ENCODE results near the gene LRPPRC. TPM values are rescaled to one million over a fixed set of nuclear protein-coding genes. Genes with fewer than 3 reads are reported as not detected.

Gene LRPPRC
- total RNA-seq, 1 donor from 2014 or later: 120 TPM

- no peaks in the 10 kb centered on the region for H3K9me3 Mint-ChIP-seq
- ChIA-PET POLR2A (no interaction called here), CTCF (no interaction called here)
- no peaks in the 10 kb centered on the region for H3K27me3 Mint-ChIP-seq
- ATAC-seq (ENCODE audit: low read depth) (no peak), DNase-seq (no peak)
- no peak overlapping the region for H3K4me3 Mint-ChIP-seq
- TF ChIP-seq CTCF (IDR thresholded peaks at IDR 0.05): no peak
- H3K27ac Mint-ChIP-seq: no peak overlapping the region
- H3K36me3 Mint-ChIP-seq (ENCODE audit: low read depth): peaks cover 58% of the 10 kb centered on the region
- H3K4me1 Mint-ChIP-seq: no peaks in the 10 kb centered on the region
- intact Hi-C loops (cut with micrococcal nuclease): loop anchor here (5.0 kb wide), 1 partner anchor 38 kb away; no protein-coding TSS in a partner anchor
Measured at GRCh38 chr2:43939695-43940256, 56.0 kb downstream of the LRPPRC start.

- intact Hi-C loops (cut with micrococcal nuclease): no loop called here
- ChIA-PET CTCF (no interaction called here), POLR2A (no interaction called here)
- no peak for TF ChIP-seq CTCF (IDR thresholded peaks at IDR 0.05)
- Mint-ChIP-seq H3K36me3 (ENCODE audit: low read depth) (peaks cover 60% of the 10 kb centered on the region), H3K27me3 (no peaks in the 10 kb centered on the region), H3K4me1 (no peaks in the 10 kb centered on the region), H3K9me3 (no peaks in the 10 kb centered on the region), H3K27ac (no peak overlapping the region), H3K4me3 (no peak overlapping the region)
- DNase-seq: no peak
- no peak for ATAC-seq (ENCODE audit: low read depth)
Measured at GRCh38 chr2:43937269-43937820, 58.4 kb downstream of the LRPPRC start.

GRCh38 chr2:43934567-43934966 is 61.2 kb downstream of the LRPPRC start:
- CTCF ChIA-PET: no interaction called here
- Mint-ChIP-seq H3K9me3 (no peaks in the 10 kb centered on the region), H3K27ac (no peak overlapping the region), H3K36me3 (ENCODE audit: low read depth) (peaks cover 66% of the 10 kb centered on the region), H3K27me3 (no peaks in the 10 kb centered on the region), H3K4me1 (no peaks in the 10 kb centered on the region), H3K4me3 (no peak overlapping the region)
- no peak for DNase-seq
- no peak for TF ChIP-seq CTCF (IDR thresholded peaks at IDR 0.05)
- ATAC-seq (ENCODE audit: low read depth): no peak
- intact Hi-C loops (cut with micrococcal nuclease): no loop called here
- POLR2A ChIA-PET: no interaction called here

GRCh38 chr2:43931293-43931692 is 64.5 kb downstream of the LRPPRC start:
- intact Hi-C loops (cut with micrococcal nuclease): no loop called here
- no peak for ATAC-seq (ENCODE audit: low read depth)
- peaks cover 58% of the 10 kb centered on the region for H3K36me3 Mint-ChIP-seq (ENCODE audit: low read depth)
- DNase-seq: no peak
- H3K9me3 Mint-ChIP-seq: no peaks in the 10 kb centered on the region
- POLR2A ChIA-PET: interaction anchor here (0.5 kb wide), 1 partner anchor 96 kb away, joined by 3 read pairs; no protein-coding TSS in a partner anchor
- no peaks in the 10 kb centered on the region for H3K27me3 Mint-ChIP-seq
- no peak overlapping the region for H3K27ac Mint-ChIP-seq
- peaks cover 2% of the 10 kb centered on the region for H3K4me1 Mint-ChIP-seq
- TF ChIP-seq CTCF (IDR thresholded peaks at IDR 0.05): no peak
- CTCF ChIA-PET: no interaction called here
- H3K4me3 Mint-ChIP-seq: no peak overlapping the region

- no peak for TF ChIP-seq CTCF (IDR thresholded peaks at IDR 0.05)
- CTCF ChIA-PET: no interaction called here
- Mint-ChIP-seq H3K27ac (no peak overlapping the region), H3K36me3 (ENCODE audit: low read depth) (peaks cover 61% of the 10 kb centered on the region), H3K4me1 (peaks cover 2% of the 10 kb centered on the region), H3K4me3 (no peak overlapping the region), H3K9me3 (no peaks in the 10 kb centered on the region), H3K27me3 (no peaks in the 10 kb centered on the region)
- DNase-seq: no peak
- POLR2A ChIA-PET: no interaction called here
- intact Hi-C loops (cut with micrococcal nuclease): no loop called here
- no peak for ATAC-seq (ENCODE audit: low read depth)
Measured at GRCh38 chr2:43927442-43927841, 68.3 kb downstream of the LRPPRC start.

Data from activated B cell treated with CpG ODN at 0.5 μM for 24 hours (primary cell).